K562 (cell line): ENCODE data around the gene SLPI. TPM values are rescaled to one million over a fixed set of nuclear protein-coding genes. Genes with fewer than 3 reads are reported as not detected.

Source experiments
- ATAC-seq: fragments of 200-7000 bp; cut with Tn5 transposase; 3 replicates; pipeline ENCODE4 v1.9.1; 2020; ENCODE audit warnings: moderate library complexity
- BruUV-seq: library from RNA; stranded (reverse); fragments of 400-500 nt; replicated peaks from 2 replicates; lab custom pipeline; 2021; lab: Mats Ljungman, UMichigan
- CTCF ChIA-PET: fragments of 300-600 bp; formaldehyde crosslinking; extraction: SDS; loops from one replicate; lab custom pipeline; 2021; ENCODE audit warnings: low intra/inter-chr PET ratio; lab: Yijun Ruan, JAX
- POLR2A ChIA-PET: fragments of 300-600, 350-650 bp; sonication (Branson Sonifier 250); formaldehyde crosslinking; extraction: SDS; loops from one replicate; lab custom pipeline; 2021; ENCODE audit warnings: antibody characterized with exemption, inconsistent platforms; lab: Yijun Ruan, JAX
- DNase-seq, 4 experiments: peaks; one replicate each; pipeline versions ENCODE4 v3.0.0 to v3.0.0-alpha.2; 2011 to 2018; ENCODE audit warnings: low spot score in 3 of 4, mixed read lengths in 3 of 4; ENCODE audit errors: extremely low read depth in 1 of 4
- FAIRE-seq: peaks from 2 replicates; lab custom pipeline; 2011; peaks lifted over from hg19 to GRCh38; lab: Jason Lieb, UNC
- H2AFZ ChIP-seq: 2 replicates; pipeline ENCODE4 v1.6.0; 2011; ENCODE audit warnings: low read depth, low read length, control low read depth, inconsistent platforms
- H3K27ac ChIP-seq: fragments of 200-600 bp; 3 replicates; pipeline ENCODE4 v1.8.0; 2011; ENCODE audit warnings: low read depth, mild to moderate bottlenecking, control low read depth, inconsistent platforms, low read length, moderate library complexity, mixed read lengths; ENCODE audit errors: extremely low read depth
- H3K27me3 ChIP-seq, 2 experiments: fragments of 300-600 bp in 1 of 2; 2 replicates in 1 of 2; 3 replicates in 1 of 2; pipeline versions ENCODE4 v1.6.0 to v1.8.0; 2011; ENCODE audit warnings: inconsistent platforms in 2 of 2, low read length in 2 of 2, mild to moderate bottlenecking in 1 of 2, mixed read lengths in 1 of 2, moderate library complexity in 1 of 2; ENCODE audit not compliant: control insufficient read depth in 2 of 2, insufficient read depth in 2 of 2
- H3K36me3 ChIP-seq: fragments of 300-600 bp; 3 replicates; pipeline ENCODE4 v1.8.0; 2011; ENCODE audit warnings: mild to moderate bottlenecking, low read length, inconsistent platforms; ENCODE audit not compliant: control insufficient read depth, insufficient read depth
- H3K4me1 ChIP-seq, 2 experiments: fragments of 200-600 bp in 1 of 2; replicated peaks in 1 of 2; 2 replicates in 1 of 2; 3 replicates in 1 of 2; pipeline versions ENCODE4 v1.5.1 to v1.8.0; 2011; ENCODE audit warnings: inconsistent platforms in 2 of 2, low read length in 2 of 2, mild to moderate bottlenecking in 1 of 2, mixed read lengths in 1 of 2, moderate library complexity in 1 of 2; ENCODE audit not compliant: control insufficient read depth in 2 of 2, insufficient read depth in 2 of 2
- H3K4me2 ChIP-seq: 2 replicates; pipeline ENCODE4 v1.6.1; 2011; ENCODE audit warnings: low read length, control low read depth, inconsistent platforms, mixed read lengths; ENCODE audit not compliant: insufficient read depth
- H3K4me3 ChIP-seq: fragments of 200-600 bp; sonication (generic), shearing (Covaris generic); 2 replicates; pipeline ENCODE4 v1.5.1; 2016; ENCODE audit warnings: control low read depth, inconsistent platforms
- H3K79me2 ChIP-seq: fragments of 200-600 bp; 3 replicates; pipeline ENCODE4 v1.8.0; 2011; ENCODE audit warnings: low read length, inconsistent platforms; ENCODE audit not compliant: control insufficient read depth, insufficient read depth
- H3K9ac ChIP-seq, 2 experiments: 2 replicates each; pipeline versions ENCODE4 v1.6.0 to v1.6.1; 2011; ENCODE audit warnings: low read depth in 2 of 2, low read length in 2 of 2, control low read depth in 1 of 2, inconsistent platforms in 1 of 2, mild to moderate bottlenecking in 1 of 2, mixed read lengths in 1 of 2; ENCODE audit not compliant: insufficient read depth in 1 of 2
- H3K9me1 ChIP-seq: one replicate; pipeline ENCODE4 v1.6.0; 2011; ENCODE audit warnings: inconsistent platforms, mild to moderate bottlenecking, low read length, moderate library complexity; ENCODE audit not compliant: control insufficient read depth, insufficient read depth
- H3K9me3 ChIP-seq: replicated peaks from 2 replicates; pipeline ENCODE4 v1.5.1; 2011; ENCODE audit warnings: low read depth, low read length, inconsistent platforms; ENCODE audit not compliant: control insufficient read depth, insufficient read depth
- H4K20me1 ChIP-seq: replicated peaks from 2 replicates; pipeline ENCODE4 v1.6.1; 2011; ENCODE audit warnings: low read length, inconsistent platforms, mixed read lengths; ENCODE audit not compliant: control insufficient read depth, insufficient read depth
- ARID1B ChIP-seq: fragments of 450-650 bp; IDR thresholded peaks from 2 replicates; pipeline ENCODE4 v1.6.1; 2016; ENCODE audit warnings: antibody characterized with exemption, mild to moderate bottlenecking, inconsistent platforms
- ARID3B ChIP-seq: fragments of 250-450 bp; sonication (Bioruptor Pico); IDR thresholded peaks from 2 replicates; pipeline ENCODE4 v1.4.0; 2020; ENCODE audit warnings: borderline replicate concordance
- E2F5 ChIP-seq: sonication (generic); formaldehyde crosslinking; IDR thresholded peaks from 2 replicates; pipeline ENCODE4 v1.8.0; 2022; ENCODE audit warnings: mild to moderate bottlenecking, missing genetic modification reagents
- FIP1L1 ChIP-seq: fragments of 200-400 bp; formaldehyde crosslinking; IDR thresholded peaks from 2 replicates; pipeline ENCODE4 v1.6.1; 2018; ENCODE audit warnings: mild to moderate bottlenecking, low read depth, low read length; ENCODE audit not compliant: poor library complexity, severe bottlenecking
- FOXJ2 ChIP-seq: fragments of 200-800 bp; sonication (Bioruptor generic); IDR thresholded peaks from 2 replicates; pipeline ENCODE4 v1.6.1; 2016; ENCODE audit warnings: missing genetic modification characterization, missing compliant biosample characterization
- HINFP ChIP-seq: fragments of 450-650 bp; conservative IDR thresholded peaks from 2 replicates; pipeline ENCODE4 v1.6.1; 2016; ENCODE audit warnings: missing genetic modification characterization, low read depth, mild to moderate bottlenecking, control low read depth, missing compliant biosample characterization
- MAZ ChIP-seq, 2 experiments: fragments of 450-650 bp in 1 of 2; sonication (generic) in 1 of 2; formaldehyde crosslinking; IDR thresholded peaks in 1 of 2; conservative IDR thresholded peaks in 1 of 2; 2 replicates each; pipeline versions ENCODE4 v1.4.0 to v1.5.0; 2020; ENCODE audit warnings: mild to moderate bottlenecking in 1 of 2, missing genetic modification reagents in 1 of 2
- OTX1 ChIP-seq: fragments of 450-650 bp; formaldehyde crosslinking; IDR thresholded peaks from 2 replicates; pipeline ENCODE4 v1.4.0; 2022; ENCODE audit warnings: mild to moderate bottlenecking
- RB1 ChIP-seq: fragments of 450-650 bp; IDR thresholded peaks from 2 replicates; pipeline ENCODE4 v1.6.1; 2017; ENCODE audit warnings: low read depth, mild to moderate bottlenecking
- RHOXF2B ChIP-seq: fragments of 250-450 bp; sonication (Bioruptor Pico); conservative IDR thresholded peaks from 2 replicates; pipeline ENCODE4 v1.5.1; 2021
- SUPT5H ChIP-seq: fragments of 450-650 bp; IDR thresholded peaks from 2 replicates; pipeline ENCODE4 v1.6.1; 2016
- XRCC3 ChIP-seq: fragments of 450-650 bp; IDR thresholded peaks from 2 replicates; pipeline ENCODE4 v1.6.1; 2017; ENCODE audit warnings: mild to moderate bottlenecking, moderate library complexity
- ZFPM2 ChIP-seq: fragments of 250-450 bp; sonication (Bioruptor Pico); IDR thresholded peaks from 2 replicates; pipeline ENCODE4 v1.5.1; 2022; ENCODE audit warnings: mild to moderate bottlenecking
- ZMIZ1 ChIP-seq, 2 experiments: fragments of 150-350 bp in 1 of 2; IDR thresholded peaks; 2 replicates each; pipeline ENCODE4 v1.6.1; 2012 to 2016; ENCODE audit warnings: low read depth in 2 of 2, low read length in 2 of 2, mild to moderate bottlenecking in 1 of 2, moderate library complexity in 1 of 2
- WGBS: fragments of 100-300 bp; shearing (Covaris generic); methylation state at CpG from one replicate; pipeline ENCODE4 v1.1.6; 2016; ENCODE audit warnings: low coverage, mixed read lengths; ENCODE audit not compliant: insufficient coverage; ENCODE audit errors: missing lambda C conversion rate; 5-methylcytosine and 5-hydroxymethylcytosine counted together
- in situ Hi-C: fragments of 300-500 bp; cut with MboI; formaldehyde crosslinking; loops from 4 replicates; pipeline ENCODE4 v1.15.0; 2018; ENCODE audit warnings: inconsistent platforms, mixed read lengths
- intact Hi-C: fragments of 100-400 bp; cut with micrococcal nuclease; formaldehyde crosslinking; loops from 2 replicates; pipeline ENCODE4 v1.14.2; 2022
- polyA plus RNA-seq, 8 experiments: library from polyadenylated mRNA; depleted of rRNA in 4 of 8; stranded (reverse) in 5 of 8; unstranded in 3 of 8; fragments of >200 nt; fragmentation: Nextera tagmentation in 2 of 8; fragmentation: Illumina TruSeq in 1 of 8; extraction: Ambion mirVana in 2 of 8; extraction: Trizol in 1 of 8; gene quantifications; 2 replicates each; pipeline versions ENCODE4 v1.2.1 to v1.2.3, GENCODE V29; 2011 to 2014; ENCODE audit warnings: inconsistent platforms in 1 of 8, missing spikeins in 1 of 8
- total RNA-seq, 7 experiments: library from RNA; depleted of rRNA in 6 of 7; stranded (reverse); fragments of >200 nt in 6 of 7; fragmentation: Illumina TruSeq in 2 of 7; extraction: Trizol in 2 of 7; gene quantifications; 2 replicates each; pipeline versions ENCODE4 v1.2.1 to v1.2.3, GENCODE V29; 2011 to 2021; ENCODE audit warnings: low replicate concordance in 1 of 7

The SLPI gene
- total and polyA plus RNA-seq, 9 of the 15 experiments (the other 6 are each of a cell fraction or from before 2014, with no cell fraction given), result 0.78 TPM; not detected in 8

- no peak overlapping the region for H3K27ac ChIP-seq
- 7% methylated on average over 13 of the region's 13 CpGs for WGBS
- in situ Hi-C loops (no loop called here), intact Hi-C loops (loop anchor here (2.0 to 5.0 kb wide), 2 partner anchors 53 to 151 kb away; no protein-coding TSS in a partner anchor)
- ATAC-seq (no peak), FAIRE-seq (no peak), DNase-seq (no peak)
- peaks cover 3% of the 10 kb centered on the region; the same call in 1 of the 2 replicates for H3K9me3 ChIP-seq
- no peak overlapping the region for H3K9ac ChIP-seq
- H2AFZ ChIP-seq, result no peak overlapping the region
- H4K20me1 ChIP-seq, result peaks cover 5% of the 10 kb centered on the region; the same call in 1 of the 2 replicates
- CTCF ChIA-PET, result interaction anchor here (0.9 to 2.4 kb wide), 4 partner anchors 152 to 490 kb away, joined by 3 to 7 read pairs (median 5); no protein-coding TSS in a partner anchor
- H3K36me3 ChIP-seq, result no peaks in the 10 kb centered on the region
- POLR2A ChIA-PET, result interaction anchor here (0.7 to 0.9 kb wide), 2 partner anchors 246 to 674 kb away, joined by 3 read pairs; no protein-coding TSS in a partner anchor
- H3K4me3 ChIP-seq, result no peak overlapping the region
- H3K27me3 ChIP-seq, result peaks cover 18 to 64% of the 10 kb centered on the region in 2 experiments; a peak in 4 of 5 replicates
- H3K79me2 ChIP-seq, result no peaks in the 10 kb centered on the region
- no peak overlapping the region for H3K4me2 ChIP-seq
- no TSS peak for BruUV-seq
- H3K4me1 ChIP-seq, result peaks cover 10 to 12% of the 10 kb centered on the region in 2 experiments; a peak in 4 of 5 replicates
- H3K9me1 ChIP-seq, result no peaks in the 10 kb centered on the region
- TF ChIP-seq RB1 (no peak), FOXJ2 (tag) (no peak), ARID3B (CRISPR knock-in tag) (no peak), ZMIZ1 (IDR thresholded peaks at IDR 0.05; ENCODE audit: low read depth in 2 of 2, low read length in 2 of 2) (no peak), OTX1 (no peak), E2F5 (no peak), MAZ (CRISPR knock-in tag; conservative IDR thresholded peaks at IDR 0.05 in 1 of 2, IDR thresholded peaks at IDR 0.05 in 1 of 2) (no peak), HINFP (no peak), SUPT5H (no peak), XRCC3 (no peak), ZFPM2 (CRISPR knock-in tag) (no peak), ARID1B (no peak), FIP1L1 (no peak), RHOXF2B (CRISPR knock-in tag) (no peak)
Observed at GRCh38 chr20:45289942-45290676, 35.7 kb upstream of the SLPI start.
